ENCODE measurements around the gene ARHGAP6.

The ARHGAP6 gene

DNA sequence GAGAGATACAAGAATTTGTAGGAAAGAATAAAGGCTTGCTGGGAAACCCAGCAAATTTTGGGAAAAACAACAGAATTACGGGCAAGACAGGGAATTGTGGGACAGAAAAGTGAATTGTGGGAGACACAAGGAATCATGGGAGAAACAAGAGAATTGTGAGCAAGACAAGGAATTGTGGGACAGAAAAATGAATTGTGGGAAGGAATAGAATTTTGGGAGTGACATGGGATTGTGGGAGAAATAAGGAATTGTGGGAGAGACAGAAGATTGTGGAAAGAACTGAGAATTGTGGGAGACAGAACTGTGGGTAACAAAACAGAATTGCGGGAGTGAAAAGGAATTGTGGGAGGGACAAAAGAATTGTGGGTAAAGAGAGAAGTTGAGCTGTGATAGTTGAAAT lies 555.8 kb downstream of the ARHGAP6 start:
- no peak overlapping the region for H3K4me3 ChIP-seq (replicated peaks; ENCODE audit: insufficient read depth, low read length)
- no peaks in the 10 kb centered on the region for H3K27me3 ChIP-seq (ENCODE audit: insufficient read depth, poor library complexity, severe bottlenecking)
- TF ChIP-seq SPI1 (IDR thresholded peaks at IDR 0.05; ENCODE audit: borderline replicate concordance, low read depth) (no peak), GABPA (IDR thresholded peaks at IDR 0.05; ENCODE audit: low read depth) (no peak), POLR2AphosphoS5 (IDR thresholded peaks at IDR 0.05; ENCODE audit: low read depth) (no peak)
- TF ChIP-seq, protein P1, sequence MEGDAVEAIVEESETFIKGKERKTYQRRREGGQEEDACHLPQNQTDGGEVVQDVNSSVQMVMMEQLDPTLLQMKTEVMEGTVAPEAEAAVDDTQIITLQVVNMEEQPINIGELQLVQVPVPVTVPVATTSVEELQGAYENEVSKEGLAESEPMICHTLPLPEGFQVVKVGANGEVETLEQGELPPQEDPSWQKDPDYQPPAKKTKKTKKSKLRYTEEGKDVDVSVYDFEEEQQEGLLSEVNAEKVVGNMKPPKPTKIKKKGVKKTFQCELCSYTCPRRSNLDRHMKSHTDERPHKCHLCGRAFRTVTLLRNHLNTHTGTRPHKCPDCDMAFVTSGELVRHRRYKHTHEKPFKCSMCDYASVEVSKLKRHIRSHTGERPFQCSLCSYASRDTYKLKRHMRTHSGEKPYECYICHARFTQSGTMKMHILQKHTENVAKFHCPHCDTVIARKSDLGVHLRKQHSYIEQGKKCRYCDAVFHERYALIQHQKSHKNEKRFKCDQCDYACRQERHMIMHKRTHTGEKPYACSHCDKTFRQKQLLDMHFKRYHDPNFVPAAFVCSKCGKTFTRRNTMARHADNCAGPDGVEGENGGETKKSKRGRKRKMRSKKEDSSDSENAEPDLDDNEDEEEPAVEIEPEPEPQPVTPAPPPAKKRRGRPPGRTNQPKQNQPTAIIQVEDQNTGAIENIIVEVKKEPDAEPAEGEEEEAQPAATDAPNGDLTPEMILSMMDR (IDR thresholded peaks at IDR 0.05; ENCODE audit: insufficient read depth, low read length) = no peak
- TF ChIP-seq, protein P2, sequence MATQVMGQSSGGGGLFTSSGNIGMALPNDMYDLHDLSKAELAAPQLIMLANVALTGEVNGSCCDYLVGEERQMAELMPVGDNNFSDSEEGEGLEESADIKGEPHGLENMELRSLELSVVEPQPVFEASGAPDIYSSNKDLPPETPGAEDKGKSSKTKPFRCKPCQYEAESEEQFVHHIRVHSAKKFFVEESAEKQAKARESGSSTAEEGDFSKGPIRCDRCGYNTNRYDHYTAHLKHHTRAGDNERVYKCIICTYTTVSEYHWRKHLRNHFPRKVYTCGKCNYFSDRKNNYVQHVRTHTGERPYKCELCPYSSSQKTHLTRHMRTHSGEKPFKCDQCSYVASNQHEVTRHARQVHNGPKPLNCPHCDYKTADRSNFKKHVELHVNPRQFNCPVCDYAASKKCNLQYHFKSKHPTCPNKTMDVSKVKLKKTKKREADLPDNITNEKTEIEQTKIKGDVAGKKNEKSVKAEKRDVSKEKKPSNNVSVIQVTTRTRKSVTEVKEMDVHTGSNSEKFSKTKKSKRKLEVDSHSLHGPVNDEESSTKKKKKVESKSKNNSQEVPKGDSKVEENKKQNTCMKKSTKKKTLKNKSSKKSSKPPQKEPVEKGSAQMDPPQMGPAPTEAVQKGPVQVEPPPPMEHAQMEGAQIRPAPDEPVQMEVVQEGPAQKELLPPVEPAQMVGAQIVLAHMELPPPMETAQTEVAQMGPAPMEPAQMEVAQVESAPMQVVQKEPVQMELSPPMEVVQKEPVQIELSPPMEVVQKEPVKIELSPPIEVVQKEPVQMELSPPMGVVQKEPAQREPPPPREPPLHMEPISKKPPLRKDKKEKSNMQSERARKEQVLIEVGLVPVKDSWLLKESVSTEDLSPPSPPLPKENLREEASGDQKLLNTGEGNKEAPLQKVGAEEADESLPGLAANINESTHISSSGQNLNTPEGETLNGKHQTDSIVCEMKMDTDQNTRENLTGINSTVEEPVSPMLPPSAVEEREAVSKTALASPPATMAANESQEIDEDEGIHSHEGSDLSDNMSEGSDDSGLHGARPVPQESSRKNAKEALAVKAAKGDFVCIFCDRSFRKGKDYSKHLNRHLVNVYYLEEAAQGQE (IDR thresholded peaks at IDR 0.05; ENCODE audit: insufficient replicate concordance, low read depth) = no peak
- no peak overlapping the region for H3K27ac ChIP-seq (replicated peaks)
- DNase-seq (ENCODE audit: low read depth in 1 of 2, low spot score in 1 of 2) = no peak

DNA sequence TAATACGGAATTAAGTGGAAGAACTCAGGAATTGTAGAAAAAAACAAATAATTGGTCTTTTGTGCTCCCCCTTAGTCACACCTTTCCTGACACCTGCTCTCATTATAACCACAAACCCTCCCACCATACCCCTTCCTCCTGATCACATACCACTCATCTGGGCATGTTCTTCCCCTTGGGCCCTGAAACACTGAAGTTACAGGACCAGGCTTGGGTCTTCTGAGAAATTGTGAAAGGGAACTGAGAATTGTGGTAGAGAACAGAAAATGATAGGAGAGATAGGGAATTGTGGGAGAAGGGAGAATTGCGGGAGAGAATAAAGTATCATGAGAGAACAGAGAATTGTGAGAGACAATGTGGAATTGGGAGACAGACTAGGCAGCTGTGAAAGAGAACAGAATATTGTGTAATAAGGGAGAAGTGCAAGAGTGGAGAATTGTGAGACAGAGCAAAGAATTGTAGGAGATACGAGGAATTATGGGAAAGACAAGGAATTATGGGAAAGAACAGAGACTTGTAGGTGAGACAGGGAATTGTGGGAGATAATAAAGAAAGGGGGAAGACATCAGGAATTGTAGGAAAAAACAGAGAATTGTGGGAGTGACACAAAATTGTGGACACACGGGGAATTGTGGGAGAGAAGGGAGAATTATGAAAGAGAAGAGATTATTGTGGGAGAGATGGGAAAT lies 557.3 kb downstream of the ARHGAP6 start:
- Histone ChIP-seq H3K4me3 (replicated peaks; ENCODE audit: insufficient read depth, low read length) (no peak overlapping the region), H3K27ac (replicated peaks) (no peak overlapping the region), H3K27me3 (ENCODE audit: insufficient read depth, poor library complexity, severe bottlenecking) (no peaks in the 10 kb centered on the region)
- no peak for DNase-seq (ENCODE audit: low read depth in 1 of 2, low spot score in 1 of 2)
- TF ChIP-seq GABPA (IDR thresholded peaks at IDR 0.05; ENCODE audit: low read depth) (no peak), POLR2AphosphoS5 (IDR thresholded peaks at IDR 0.05; ENCODE audit: low read depth) (no peak), SPI1 (IDR thresholded peaks at IDR 0.05; ENCODE audit: borderline replicate concordance, low read depth) (no peak)
- TF ChIP-seq, protein P1 (IDR thresholded peaks at IDR 0.05; ENCODE audit: insufficient read depth, low read length) = no peak
- TF ChIP-seq, protein P2 (IDR thresholded peaks at IDR 0.05; ENCODE audit: insufficient replicate concordance, low read depth) = no peak

DNA sequence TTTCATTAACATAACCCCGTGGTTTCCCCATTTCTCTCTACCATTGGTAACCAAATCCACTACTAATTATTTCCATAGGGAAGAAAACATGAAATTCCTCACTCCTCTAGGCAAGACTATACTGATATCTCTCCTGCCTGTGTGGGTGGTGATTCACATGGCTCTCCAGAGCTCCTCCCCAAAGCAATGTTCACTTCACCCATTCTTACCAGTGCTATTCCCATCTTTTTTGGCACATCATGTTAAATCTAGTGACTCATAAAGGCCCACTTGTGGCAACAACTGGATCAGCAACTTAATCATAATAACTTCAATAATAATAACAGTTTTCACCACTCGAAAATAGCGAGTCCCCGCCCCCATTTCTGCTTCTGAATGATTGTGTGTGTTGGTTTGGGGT lies 560.6 kb downstream of the ARHGAP6 start:
- DNase-seq (ENCODE audit: low read depth in 1 of 2, low spot score in 1 of 2) = no peak
- H3K27ac ChIP-seq (replicated peaks) = no peak overlapping the region
- TF ChIP-seq SPI1 (IDR thresholded peaks at IDR 0.05; ENCODE audit: borderline replicate concordance, low read depth) = no peak
- TF ChIP-seq GABPA (IDR thresholded peaks at IDR 0.05; ENCODE audit: low read depth) = no peak
- TF ChIP-seq, protein P2 (IDR thresholded peaks at IDR 0.05; ENCODE audit: insufficient replicate concordance, low read depth) = no peak
- TF ChIP-seq POLR2AphosphoS5 (IDR thresholded peaks at IDR 0.05; ENCODE audit: low read depth) = no peak
- TF ChIP-seq, protein P1 (IDR thresholded peaks at IDR 0.05; ENCODE audit: insufficient read depth, low read length) = no peak
- no peaks in the 10 kb centered on the region for H3K27me3 ChIP-seq (ENCODE audit: insufficient read depth, poor library complexity, severe bottlenecking)
- no peak overlapping the region for H3K4me3 ChIP-seq (replicated peaks; ENCODE audit: insufficient read depth, low read length)

Data from HL-60 (cell line).